Neural progenitor cell (in vitro differentiated cells): Measurements from ENCODE around the gene MRC2. TPM values are rescaled to one million over a fixed set of nuclear protein-coding genes. Genes with fewer than 3 reads are reported as not detected.

ENCODE experiments used
- DNase-seq: peaks from one replicate; pipeline ENCODE4 v3.0.0-alpha.2; 2016; ENCODE audit warnings: low spot score
- H2AFZ ChIP-seq: fragments of 200-600 bp; sonication (generic); replicated peaks from 2 replicates; pipeline ENCODE4 v1.6.1; 2016; ENCODE audit warnings: antibody characterized with exemption
- H3F3A ChIP-seq: fragments of 200-600 bp; sonication (generic); 2 replicates; pipeline ENCODE4 v1.6.1; 2016; ENCODE audit warnings: antibody characterized with exemption, low read depth
- H3K27ac ChIP-seq: fragments of 200-600 bp; sonication (generic); 2 replicates; pipeline ENCODE4 v1.5.1; 2016; ENCODE audit warnings: mild to moderate bottlenecking
- H3K27me3 ChIP-seq: fragments of 200-600 bp; sonication (generic); 2 replicates; pipeline ENCODE4 v1.6.1; 2016; ENCODE audit warnings: mild to moderate bottlenecking, moderate library complexity
- H3K36me3 ChIP-seq: fragments of 200-600 bp; sonication (generic); 2 replicates; pipeline ENCODE4 v1.5.1; 2016
- H3K4me1 ChIP-seq: fragments of 200-600 bp; sonication (generic); 2 replicates; pipeline ENCODE4 v1.6.1; 2016; ENCODE audit warnings: mixed run types
- H3K4me2 ChIP-seq: fragments of 200-600 bp; sonication (generic); 2 replicates; pipeline ENCODE4 v1.6.1; 2016
- H3K4me3 ChIP-seq: fragments of 200-600 bp; sonication (generic); 2 replicates; pipeline ENCODE4 v1.5.1; 2016
- H3K79me2 ChIP-seq: fragments of 200-600 bp; sonication (generic); 2 replicates; pipeline ENCODE4 v1.6.1; 2016; ENCODE audit warnings: low read depth
- H3K9ac ChIP-seq: fragments of 200-600 bp; sonication (generic); 2 replicates; pipeline ENCODE4 v1.6.1; 2016
- H3K9me3 ChIP-seq: fragments of 200-600 bp; sonication (generic); 2 replicates; pipeline ENCODE4 v1.5.1; 2016; ENCODE audit warnings: low read depth
- H4K20me1 ChIP-seq: fragments of 200-600 bp; sonication (generic); 2 replicates; pipeline ENCODE4 v1.6.1; 2016; ENCODE audit warnings: low read depth
- H3K27ac Mint-ChIP-seq: 3 replicates; pipeline ENCODE4 v1.8.0; 2021; ENCODE audit warnings: mixed read lengths
- H3K27me3 Mint-ChIP-seq: 2 replicates; pipeline ENCODE4 v1.8.0; 2022; ENCODE audit warnings: low read depth, mild to moderate bottlenecking, inconsistent platforms, moderate library complexity, mixed read lengths; ENCODE audit not compliant: insufficient read depth
- H3K36me3 Mint-ChIP-seq: 3 replicates; pipeline ENCODE4 v1.8.0; 2021; ENCODE audit warnings: mixed read lengths
- H3K4me1 Mint-ChIP-seq: 3 replicates; pipeline ENCODE4 v1.8.0; 2021; ENCODE audit warnings: mixed read lengths
- H3K4me3 Mint-ChIP-seq: 3 replicates; pipeline ENCODE4 v1.8.0; 2021; ENCODE audit warnings: mild to moderate bottlenecking, moderate library complexity, mixed read lengths
- H3K9me3 Mint-ChIP-seq: 3 replicates; pipeline ENCODE4 v1.8.0; 2020; ENCODE audit warnings: mixed read lengths
- EZH2 ChIP-seq: fragments of 200-600 bp; sonication (generic); IDR thresholded peaks from 2 replicates; pipeline ENCODE4 v1.6.1; 2017; ENCODE audit warnings: antibody characterized with exemption, mild to moderate bottlenecking, moderate library complexity
- EZH2phosphoT487 ChIP-seq: fragments of 200-600 bp; sonication (generic); IDR thresholded peaks from 2 replicates; pipeline ENCODE4 v1.6.1; 2017; ENCODE audit warnings: antibody characterized with exemption
- total RNA-seq: library from RNA; depleted of rRNA; stranded (reverse); fragments of >200 nt; gene quantifications from 2 replicates; pipeline ENCODE4 v1.2.3, GENCODE V29; 2015; ENCODE audit warnings: low replicate concordance
- TF ChIP-seq, protein P1 (sequence below): fragments of 200-600 bp; sonication (generic); IDR thresholded peaks from 2 replicates; pipeline ENCODE4 v1.5.1; 2017; ENCODE audit warnings: antibody characterized with exemption, mild to moderate bottlenecking

MRC2 gene
- total RNA-seq, 1 donor from 2014 or later: 24.6 TPM

GRCh38 chr17:62660629-62661118 lies 33.2 kb downstream of the MRC2 start:
- H3K27ac ChIP-seq: no peak overlapping the region
- H3K79me2 ChIP-seq: no peaks in the 10 kb centered on the region
- peaks cover 4% of the 10 kb centered on the region for H3K9me3 ChIP-seq
- no peak for DNase-seq
- H3K4me3 ChIP-seq: no peak overlapping the region
- H2AFZ ChIP-seq: no peak overlapping the region
- peaks cover 21% of the 10 kb centered on the region for H3K36me3 Mint-ChIP-seq
- H3K4me2 ChIP-seq: no peak overlapping the region
- H3K4me1 Mint-ChIP-seq: peaks cover 26% of the 10 kb centered on the region
- no peaks in the 10 kb centered on the region for H3K27me3 Mint-ChIP-seq
- TF ChIP-seq EZH2 (no peak), EZH2phosphoT487 (no peak)
- TF ChIP-seq, protein P1, sequence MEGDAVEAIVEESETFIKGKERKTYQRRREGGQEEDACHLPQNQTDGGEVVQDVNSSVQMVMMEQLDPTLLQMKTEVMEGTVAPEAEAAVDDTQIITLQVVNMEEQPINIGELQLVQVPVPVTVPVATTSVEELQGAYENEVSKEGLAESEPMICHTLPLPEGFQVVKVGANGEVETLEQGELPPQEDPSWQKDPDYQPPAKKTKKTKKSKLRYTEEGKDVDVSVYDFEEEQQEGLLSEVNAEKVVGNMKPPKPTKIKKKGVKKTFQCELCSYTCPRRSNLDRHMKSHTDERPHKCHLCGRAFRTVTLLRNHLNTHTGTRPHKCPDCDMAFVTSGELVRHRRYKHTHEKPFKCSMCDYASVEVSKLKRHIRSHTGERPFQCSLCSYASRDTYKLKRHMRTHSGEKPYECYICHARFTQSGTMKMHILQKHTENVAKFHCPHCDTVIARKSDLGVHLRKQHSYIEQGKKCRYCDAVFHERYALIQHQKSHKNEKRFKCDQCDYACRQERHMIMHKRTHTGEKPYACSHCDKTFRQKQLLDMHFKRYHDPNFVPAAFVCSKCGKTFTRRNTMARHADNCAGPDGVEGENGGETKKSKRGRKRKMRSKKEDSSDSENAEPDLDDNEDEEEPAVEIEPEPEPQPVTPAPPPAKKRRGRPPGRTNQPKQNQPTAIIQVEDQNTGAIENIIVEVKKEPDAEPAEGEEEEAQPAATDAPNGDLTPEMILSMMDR: no peak
- no peak overlapping the region for H3K9ac ChIP-seq
- peaks cover 20% of the 10 kb centered on the region for H3K4me1 ChIP-seq
- H3K27ac Mint-ChIP-seq: no peak overlapping the region
- H3K27me3 ChIP-seq: no peaks in the 10 kb centered on the region
- no peaks in the 10 kb centered on the region for H4K20me1 ChIP-seq
- H3K9me3 Mint-ChIP-seq: peaks cover 19% of the 10 kb centered on the region
- H3F3A ChIP-seq: peaks cover 19% of the 10 kb centered on the region
- H3K36me3 ChIP-seq: no peaks in the 10 kb centered on the region
- H3K4me3 Mint-ChIP-seq: no peak overlapping the region

DNA sequence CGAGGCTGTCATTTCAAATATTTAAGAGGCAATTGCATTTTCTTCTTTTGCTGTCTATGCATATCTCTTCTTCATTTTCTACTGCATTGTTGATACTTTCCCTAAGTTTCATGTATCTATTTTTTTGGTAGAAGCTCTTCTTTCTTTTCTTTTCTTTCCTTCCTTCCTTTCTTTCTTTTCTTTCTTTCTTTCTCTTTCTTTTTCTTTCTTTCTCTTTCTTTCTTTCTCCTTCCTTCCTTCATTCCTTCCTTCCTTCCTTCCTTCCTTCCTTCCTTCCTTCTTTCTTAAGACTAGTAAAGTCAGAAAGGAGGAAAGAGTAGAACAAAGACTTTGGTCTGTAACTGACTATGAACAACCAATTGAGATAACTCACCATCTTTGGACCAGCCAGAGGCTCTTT lies 33.9 kb downstream of the MRC2 start:
- no peak overlapping the region for H3K27ac Mint-ChIP-seq
- Histone ChIP-seq H3F3A (peaks cover 19% of the 10 kb centered on the region), H3K27ac (no peak overlapping the region), H3K27me3 (no peaks in the 10 kb centered on the region), H4K20me1 (no peaks in the 10 kb centered on the region), H3K36me3 (no peaks in the 10 kb centered on the region), H2AFZ (no peak overlapping the region), H3K79me2 (no peaks in the 10 kb centered on the region), H3K9ac (no peak overlapping the region), H3K9me3 (peaks cover 4% of the 10 kb centered on the region), H3K4me2 (no peak overlapping the region), H3K4me1 (peaks cover 20% of the 10 kb centered on the region), H3K4me3 (no peak overlapping the region)
- no peaks in the 10 kb centered on the region for H3K27me3 Mint-ChIP-seq
- H3K36me3 Mint-ChIP-seq: peaks cover 19% of the 10 kb centered on the region
- no peak for TF ChIP-seq EZH2phosphoT487
- TF ChIP-seq, protein P1: no peak
- no peak for TF ChIP-seq EZH2
- DNase-seq: no peak
- peaks cover 23% of the 10 kb centered on the region for H3K4me1 Mint-ChIP-seq
- H3K4me3 Mint-ChIP-seq: no peak overlapping the region
- peaks cover 19% of the 10 kb centered on the region for H3K9me3 Mint-ChIP-seq

DNA sequence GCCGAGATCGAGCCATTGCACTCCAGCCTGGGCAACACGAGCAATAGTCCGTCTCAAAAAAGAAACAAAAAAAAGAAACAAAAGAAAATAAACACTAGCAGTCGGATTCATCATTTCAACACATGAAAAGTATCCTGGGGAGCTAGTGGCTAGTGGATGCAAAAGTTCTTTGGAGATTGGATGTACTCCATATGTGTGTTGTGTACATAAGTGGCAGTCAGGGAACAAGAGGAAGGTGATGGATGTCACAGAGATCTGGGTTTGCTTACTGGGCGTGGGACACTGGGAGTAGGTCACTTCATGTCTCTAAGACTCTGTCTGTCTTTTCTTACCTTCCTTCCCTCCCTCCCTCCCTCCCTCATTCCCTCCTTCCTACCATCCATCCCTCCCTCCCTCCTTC lies 35.4 kb downstream of the MRC2 start:
- Mint-ChIP-seq H3K36me3 (peaks cover 18% of the 10 kb centered on the region), H3K9me3 (peaks cover 16% of the 10 kb centered on the region), H3K4me1 (peaks cover 9% of the 10 kb centered on the region), H3K27ac (peak overlapping the region; percentile 61), H3K27me3 (no peaks in the 10 kb centered on the region), H3K4me3 (no peak overlapping the region)
- Histone ChIP-seq H3K79me2 (no peaks in the 10 kb centered on the region), H3K9me3 (peaks cover 4% of the 10 kb centered on the region), H3K4me2 (no peak overlapping the region), H3F3A (peaks cover 5% of the 10 kb centered on the region), H3K36me3 (no peaks in the 10 kb centered on the region), H2AFZ (no peak overlapping the region), H3K4me1 (peaks cover 8% of the 10 kb centered on the region), H3K9ac (no peak overlapping the region), H3K4me3 (no peak overlapping the region), H3K27ac (no peak overlapping the region), H4K20me1 (no peaks in the 10 kb centered on the region), H3K27me3 (no peaks in the 10 kb centered on the region)
- TF ChIP-seq EZH2: no peak
- no peak for DNase-seq

DNA sequence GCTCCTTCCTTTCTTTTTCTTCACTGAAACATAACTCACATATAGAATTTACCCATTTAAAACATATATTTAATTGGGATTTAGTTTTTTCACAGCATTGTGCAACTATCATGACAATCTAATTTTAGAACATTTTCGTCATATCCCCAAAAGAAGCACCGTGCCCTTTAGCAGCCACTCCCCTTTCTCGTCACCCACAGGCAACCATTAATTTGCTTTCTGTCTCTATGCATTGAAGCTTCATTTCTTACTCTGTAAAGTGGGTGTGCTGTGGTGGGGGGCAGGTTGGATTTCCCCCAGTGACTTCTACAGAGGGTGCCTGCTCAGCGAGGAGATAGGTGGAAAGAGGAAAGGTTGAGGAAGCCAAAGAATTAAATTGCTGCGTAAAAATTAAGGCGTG lies 35.8 kb downstream of the MRC2 start:
- Histone ChIP-seq H3K36me3 (no peaks in the 10 kb centered on the region), H4K20me1 (no peaks in the 10 kb centered on the region), H3K27me3 (no peaks in the 10 kb centered on the region), H3K9me3 (peaks cover 4% of the 10 kb centered on the region), H3K79me2 (no peaks in the 10 kb centered on the region), H3K4me2 (no peak overlapping the region), H3F3A (peaks cover under 1% of the 10 kb centered on the region), H3K27ac (no peak overlapping the region), H3K4me3 (no peak overlapping the region), H3K4me1 (peaks cover 3% of the 10 kb centered on the region), H2AFZ (no peak overlapping the region), H3K9ac (no peak overlapping the region)
- H3K27me3 Mint-ChIP-seq: no peaks in the 10 kb centered on the region
- TF ChIP-seq EZH2phosphoT487 (no peak), EZH2 (no peak)
- TF ChIP-seq, protein P1: no peak
- H3K4me3 Mint-ChIP-seq: no peak overlapping the region
- peaks cover 16% of the 10 kb centered on the region for H3K9me3 Mint-ChIP-seq
- no peak for DNase-seq
- peaks cover 6% of the 10 kb centered on the region for H3K4me1 Mint-ChIP-seq
- H3K27ac Mint-ChIP-seq: no peak overlapping the region
- peaks cover 18% of the 10 kb centered on the region for H3K36me3 Mint-ChIP-seq
